AG10803 (cell line): ENCODE measurements around the gene FARS2.

ENCODE experiments used
- DNase-seq: peaks from one replicate; pipeline ENCODE4 v3.0.0; 2010; ENCODE audit warnings: low read depth
- H3K4me3 ChIP-seq: 2 replicates; pipeline ENCODE4 v1.5.1; 2011; ENCODE audit warnings: mild to moderate bottlenecking, low read length, control low read depth
- CTCF ChIP-seq: conservative IDR thresholded peaks from 2 replicates; pipeline ENCODE4 v1.5.1; 2011; ENCODE audit warnings: mild to moderate bottlenecking, low read length, control low read depth, inconsistent platforms

Gene FARS2

DNA sequence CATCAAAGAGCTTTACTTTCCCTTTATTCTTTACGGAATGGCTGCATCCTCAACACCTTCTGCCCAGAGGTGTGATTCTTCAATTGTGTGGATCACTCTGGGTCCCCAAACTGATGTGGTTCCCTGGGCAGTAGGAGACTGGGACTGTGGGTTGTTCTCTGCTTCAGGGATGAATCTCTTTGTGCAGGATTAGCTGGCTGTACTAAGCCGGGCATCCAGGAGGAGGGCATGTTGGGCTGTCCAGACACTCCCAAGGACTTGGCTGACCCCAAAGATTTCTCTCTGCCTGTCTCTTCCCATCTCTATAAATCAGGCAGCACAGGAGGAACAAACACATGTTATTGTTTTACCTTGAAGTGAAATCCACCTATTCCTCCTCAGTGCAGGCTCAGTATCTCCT is 15.3 kb downstream of the FARS2 start:
- no peak for TF ChIP-seq CTCF
- DNase-seq = no peak
- no peak overlapping the region for H3K4me3 ChIP-seq

DNA sequence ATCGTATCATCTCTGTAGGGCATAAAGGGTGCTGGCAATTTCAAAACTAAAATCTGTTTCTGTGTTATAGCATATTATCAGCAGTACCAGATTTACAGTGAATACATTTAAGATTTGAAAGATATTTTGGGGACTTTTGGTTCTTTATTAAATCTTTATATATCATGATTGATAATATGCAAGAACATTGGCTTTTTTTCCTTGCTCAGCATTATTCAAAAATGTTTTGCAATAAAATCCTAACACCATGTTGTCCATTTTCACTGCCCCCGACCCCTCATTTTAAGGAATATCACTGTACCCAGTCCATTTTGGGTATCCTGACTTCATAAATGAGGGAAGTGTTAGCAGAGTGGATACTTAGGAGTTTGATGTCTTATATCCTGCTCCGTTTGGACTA is 16.3 kb downstream of the FARS2 start:
- no peak overlapping the region for H3K4me3 ChIP-seq
- DNase-seq = no peak
- TF ChIP-seq CTCF = no peak

DNA sequence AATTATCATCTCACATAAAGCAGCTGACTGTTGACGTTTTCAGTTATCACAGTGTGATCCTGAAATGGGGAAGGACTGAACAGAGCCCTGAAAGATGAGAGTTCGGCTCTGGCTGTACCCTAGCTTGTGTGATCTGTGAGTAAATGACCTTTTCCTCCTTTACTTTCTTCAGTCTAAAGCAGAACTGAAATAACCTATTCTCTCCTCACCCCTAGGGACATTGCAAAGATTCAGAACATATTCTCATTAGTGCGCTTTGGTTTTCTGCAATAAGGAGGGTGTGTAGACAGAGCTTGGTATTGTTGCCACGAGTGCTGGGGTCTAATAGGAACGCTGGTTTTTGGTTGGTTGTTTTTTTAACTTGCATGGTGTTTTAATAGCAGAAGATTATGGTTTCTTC is 16.7 kb downstream of the FARS2 start:
- no peak for DNase-seq
- H3K4me3 ChIP-seq = no peak overlapping the region
- no peak for TF ChIP-seq CTCF

GRCh38 chr6:5278565-5279120 is 17.3 kb downstream of the FARS2 start:
- no peak overlapping the region for H3K4me3 ChIP-seq
- DNase-seq = no peak
- no peak for TF ChIP-seq CTCF

- no peak overlapping the region for H3K4me3 ChIP-seq
- DNase-seq = no peak
- no peak for TF ChIP-seq CTCF
Observed at GRCh38 chr6:5279891-5280338, 18.6 kb downstream of the FARS2 start.

DNA sequence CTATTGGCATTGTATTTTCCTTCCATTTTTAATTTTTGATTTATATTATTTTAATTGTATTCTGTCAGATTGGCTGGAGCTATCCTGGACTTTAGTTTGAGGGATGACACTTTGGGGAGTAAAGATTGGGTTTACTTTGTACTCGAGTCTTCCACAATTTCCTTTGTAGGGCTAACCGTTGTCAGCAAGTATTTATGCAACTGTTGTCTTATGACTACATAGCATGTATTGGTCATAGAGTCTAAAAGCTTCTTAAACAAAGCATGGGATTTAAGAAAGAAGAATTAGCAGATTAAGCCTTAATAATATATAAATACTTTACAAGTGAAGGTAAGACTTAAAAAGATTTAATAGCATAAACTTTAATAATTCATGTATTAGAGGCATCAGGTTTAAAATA is 19.6 kb downstream of the FARS2 start:
- H3K4me3 ChIP-seq = no peak overlapping the region
- no peak for DNase-seq
- TF ChIP-seq CTCF = no peak

DNA sequence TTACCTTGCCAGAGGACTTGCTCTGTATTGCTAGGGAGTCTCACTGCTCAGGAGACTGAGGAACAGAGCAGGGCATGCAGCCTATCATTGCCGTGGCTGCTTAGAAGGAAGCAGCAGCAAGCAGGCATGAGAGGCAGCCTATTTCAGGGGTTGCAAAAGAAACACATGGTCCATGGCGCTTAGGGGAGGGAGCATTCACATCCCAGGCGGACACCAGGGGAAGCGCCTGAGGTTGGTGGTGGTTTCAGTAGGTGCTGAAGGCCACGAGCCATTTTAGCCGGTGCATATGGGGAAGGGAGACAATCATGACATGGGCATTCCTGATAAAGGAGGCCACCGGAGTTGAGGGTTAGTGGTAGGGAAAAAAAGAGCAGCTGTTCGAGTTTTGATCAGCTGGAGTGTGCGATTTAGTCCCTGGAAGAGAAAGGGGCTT is 20.9 kb downstream of the FARS2 start:
- no peak for TF ChIP-seq CTCF
- no peak for DNase-seq
- no peak overlapping the region for H3K4me3 ChIP-seq
